Stimulated activated CD8-positive, alpha-beta memory T cell treated with anti-CD3 and anti-CD28 coated beads, Interleukin-15, amount 100 ng/mL, for 48 hours (primary cell): ENCODE measurements around the gene FAM47E.
"Not testable (repeated sequence)": the region's sequence is repeated elsewhere in the genome, so short reads cannot be mapped to it uniquely, and the experiment has no call there.

Experiments used
- DNase-seq, 2 donors: peaks; one replicate each; pipeline ENCODE4 v3.0.0-alpha.2; 2020; ENCODE audit warnings: low read depth in 2 of 2

The FAM47E gene

GRCh38 chr4:76267811-76268210, 16.3 kb downstream of the FAM47E start:
- no peak for DNase-seq

DNA sequence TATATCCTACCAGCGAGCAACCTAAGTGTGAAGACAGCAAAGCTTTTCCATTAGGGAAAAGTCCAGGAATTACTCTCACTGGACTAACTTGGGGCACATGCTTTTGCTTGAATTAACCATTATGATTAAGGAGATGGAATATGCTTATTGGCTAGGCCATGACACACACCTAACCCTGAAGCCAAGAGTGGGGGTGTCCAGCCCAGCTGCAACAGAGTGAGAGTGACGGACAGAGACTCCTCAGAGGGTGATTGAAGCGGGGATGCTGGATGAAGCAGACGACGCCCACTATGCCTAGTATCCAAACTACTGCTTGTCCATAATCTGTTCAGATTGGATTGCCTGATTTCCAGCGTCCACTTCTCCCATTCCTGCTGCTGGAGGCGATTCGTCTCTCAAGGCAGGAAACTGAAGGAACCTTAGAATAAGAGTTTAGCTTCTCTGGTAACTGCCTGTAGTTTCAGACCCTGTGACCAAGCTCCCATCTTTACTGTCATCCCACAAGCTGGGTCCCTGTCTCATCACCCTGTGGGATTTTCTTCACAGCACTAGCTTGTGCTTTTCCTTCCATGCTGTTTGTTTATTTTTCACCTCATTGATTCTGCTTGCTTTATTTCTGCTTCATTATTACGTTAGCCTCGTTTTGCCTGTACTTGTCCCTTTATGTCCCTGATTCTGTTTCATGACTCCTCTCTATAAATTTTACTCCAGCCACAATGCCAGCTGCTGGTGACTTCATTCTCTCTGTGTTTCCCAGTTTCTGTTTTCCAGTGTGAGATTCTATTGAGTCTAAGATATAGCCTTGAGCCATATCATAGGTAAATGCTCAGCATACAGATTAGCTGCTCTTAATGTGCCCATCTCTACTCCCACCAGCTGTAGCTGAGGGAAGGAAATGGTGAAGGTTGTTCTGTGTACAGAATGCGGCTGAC, 19.0 kb downstream of the FAM47E start:
- no peak for DNase-seq

DNA sequence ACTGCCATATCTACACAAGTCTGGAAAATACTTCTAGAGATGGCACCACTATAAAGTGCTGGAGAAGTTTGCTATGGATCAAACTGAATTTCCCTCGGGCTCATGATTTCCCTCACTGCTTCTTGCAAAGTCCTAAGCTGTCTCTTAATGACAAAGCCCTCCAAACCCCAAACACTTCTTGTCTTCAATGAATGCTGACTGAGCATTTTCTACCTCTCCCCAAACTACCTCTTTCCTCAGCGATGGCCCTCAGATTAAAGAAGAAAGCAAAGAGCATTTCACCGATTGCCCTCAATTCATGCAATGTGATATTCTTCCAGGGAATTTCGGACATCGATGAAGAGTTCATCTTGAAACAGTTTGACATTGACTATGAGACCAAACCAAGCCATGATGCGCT, 19.7 kb downstream of the FAM47E start:
- no peak for DNase-seq

GRCh38 chr4:76272073-76272472, 20.6 kb downstream of the FAM47E start:
- no peak for DNase-seq

- DNase-seq: no peak
These were observed 21.1 kb downstream of the FAM47E start for GRCh38 chr4:76272582-76272981.

GRCh38 chr4:76272999-76273398, 21.5 kb downstream of the FAM47E start:
- DNase-seq: no peak

- DNase-seq: no peak
These were observed 24.1 kb downstream of the FAM47E start for GRCh38 chr4:76275486-76276124.

- no peak for DNase-seq
These were observed 25.3 kb downstream of the FAM47E start for GRCh38 chr4:76276813-76277212.

GRCh38 chr4:76277667-76278066, 26.1 kb downstream of the FAM47E start:
- DNase-seq: no peak

DNA sequence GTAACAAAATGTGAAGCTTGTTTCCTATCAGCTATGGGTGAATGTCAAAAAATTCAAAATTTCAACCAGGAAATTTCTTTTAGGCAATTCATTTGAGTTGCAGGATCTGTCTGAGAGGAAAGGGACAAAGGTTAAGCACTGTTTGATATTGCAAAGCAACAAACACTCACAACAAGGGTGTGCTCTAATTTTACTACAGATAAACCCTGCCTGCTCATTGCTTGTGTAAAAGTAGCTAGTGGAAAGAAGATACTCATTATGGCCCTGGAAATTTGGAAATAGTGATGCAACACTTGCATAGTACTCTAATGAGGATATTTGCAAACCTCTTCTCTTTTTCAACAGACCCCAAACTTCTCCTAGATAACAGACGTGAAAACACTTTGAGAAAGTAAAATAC, 27.1 kb downstream of the FAM47E start:
- no peak for DNase-seq

- no peak for DNase-seq
These were observed 27.9 kb downstream of the FAM47E start for GRCh38 chr4:76279462-76279861.

DNA sequence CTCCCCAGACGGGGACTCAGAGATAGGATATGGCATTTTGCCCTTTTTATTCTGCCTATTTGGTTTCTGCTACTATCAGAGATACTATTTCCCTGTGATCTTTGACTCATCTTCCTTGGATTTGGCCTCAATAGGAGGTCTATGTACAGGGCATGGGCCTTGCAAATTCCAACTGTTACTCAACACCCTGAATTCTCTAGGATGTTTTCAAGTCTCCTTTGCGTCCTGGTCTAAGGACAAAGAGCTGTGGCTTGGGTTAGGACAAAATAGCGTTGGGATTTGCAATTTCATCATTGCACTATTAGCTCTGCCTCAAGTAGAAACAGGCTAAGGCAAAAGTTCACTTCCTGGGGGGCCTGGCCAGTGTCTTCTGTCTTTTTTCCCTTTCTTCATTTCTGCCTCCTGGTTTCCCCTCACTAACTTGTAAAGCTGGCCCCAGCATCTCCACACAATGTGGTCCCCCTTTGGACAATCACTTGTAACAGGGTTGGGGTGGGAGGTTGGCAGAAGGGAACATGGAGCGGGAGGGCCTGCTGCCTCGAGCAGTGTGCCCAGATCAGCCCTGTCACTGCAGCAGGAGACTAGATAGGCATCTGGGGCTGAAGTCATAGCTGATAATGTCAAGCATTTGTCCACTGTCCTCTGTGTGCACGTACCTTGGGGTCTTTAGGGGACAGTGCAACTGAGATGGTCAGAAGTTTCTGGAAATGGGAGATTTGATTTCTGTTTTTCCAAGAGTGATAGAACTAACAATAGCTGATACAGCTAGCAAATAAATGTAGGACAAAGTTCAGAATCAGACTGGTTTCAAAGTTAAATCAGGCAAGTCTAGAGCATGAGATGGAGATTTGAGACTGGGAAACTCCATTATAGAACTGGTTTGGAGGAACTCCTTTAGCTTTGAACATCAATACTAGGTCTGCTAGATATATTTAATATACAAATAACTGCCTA, 29.2 kb downstream of the FAM47E start:
- no peak for DNase-seq

- DNase-seq: not testable (repeated sequence)
These were observed 30.1 kb downstream of the FAM47E start for GRCh38 chr4:76281594-76281993.

- DNase-seq: no peak
These were observed 31.6 kb downstream of the FAM47E start for GRCh38 chr4:76282941-76283689.

- DNase-seq: no peak
These were observed 32.4 kb downstream of the FAM47E start for GRCh38 chr4:76283900-76284299.

- not testable (repeated sequence) for DNase-seq
These were observed 36.3 kb downstream of the FAM47E start for GRCh38 chr4:76287811-76288210.

DNA sequence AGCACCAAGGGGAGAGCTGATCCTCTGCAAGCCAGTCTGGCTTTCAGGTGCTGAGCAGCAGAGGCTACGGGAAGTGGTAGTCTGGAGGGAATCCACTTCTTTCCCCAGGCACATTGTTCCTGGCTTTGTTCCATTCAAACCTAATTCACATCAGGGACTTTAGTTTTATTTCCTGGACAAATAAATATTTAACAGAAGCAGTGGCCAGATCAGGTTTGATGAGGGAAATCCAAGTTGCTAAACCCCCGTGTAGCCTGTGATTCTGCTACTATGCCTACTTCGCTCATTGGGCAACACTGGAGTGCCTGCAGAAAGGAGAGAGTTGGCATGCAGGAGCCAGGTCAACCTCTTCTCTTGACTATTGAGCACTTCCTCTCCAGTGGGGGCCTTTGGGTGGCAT, 41.2 kb downstream of the FAM47E start:
- DNase-seq: no peak

DNA sequence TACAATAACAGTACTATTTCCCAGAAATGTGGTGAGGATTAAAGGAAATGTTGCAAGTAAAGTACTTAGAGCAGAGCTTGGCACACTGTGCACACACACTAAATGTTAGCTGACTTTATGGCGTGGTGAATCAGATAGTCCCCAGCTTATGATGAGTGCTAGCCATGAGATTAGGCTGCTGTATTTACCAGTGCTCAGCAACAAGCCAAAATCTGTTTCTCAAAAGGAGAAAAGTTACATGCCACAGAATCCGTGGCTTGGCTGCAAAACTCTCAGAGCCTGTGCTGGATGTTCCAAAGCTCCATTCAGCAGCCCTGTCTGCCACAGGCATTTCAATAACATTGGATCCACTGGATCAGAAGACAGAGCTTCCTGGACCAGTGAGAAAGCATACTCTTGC, 42.3 kb downstream of the FAM47E start:
- DNase-seq: no peak

- no peak for DNase-seq
These were observed 44.8 kb downstream of the FAM47E start for GRCh38 chr4:76296286-76296820.

DNA sequence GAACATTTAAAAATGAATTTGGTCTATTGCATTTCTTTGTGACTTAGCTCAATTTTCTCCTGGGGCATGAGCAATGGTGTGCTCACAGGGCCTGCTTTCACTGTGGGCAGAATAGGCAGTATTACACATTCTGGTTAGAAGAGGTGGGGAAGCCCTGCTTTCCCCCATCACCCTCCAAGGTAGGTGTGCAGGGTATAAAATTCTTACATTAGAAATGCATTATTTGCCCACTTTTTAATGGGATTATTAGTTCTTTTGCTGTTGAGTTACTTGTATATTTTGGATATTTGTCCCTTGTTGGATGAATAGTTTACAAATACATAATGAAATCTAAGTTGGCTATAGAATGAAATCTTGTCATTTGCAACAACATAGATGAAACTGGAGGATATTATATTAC, 46.7 kb downstream of the FAM47E start:
- DNase-seq: no peak

- DNase-seq: no peak
These were observed 48.5 kb downstream of the FAM47E start for GRCh38 chr4:76300012-76300411.
